Measurements from ENCODE around the gene LRRC39.

LRRC39 gene

GRCh38 chr1:100132566-100133477 lies 45.2 kb downstream of the LRRC39 start, which contains the start of the genes SASS6 and TRMT13:
TSS of gene SASS6 (minus strand) at chr1:100132930. CDS start at chr1:100132814, 116 bp downstream.
TSS of gene TRMT13 (plus strand) at chr1:100133163. CDS start at chr1:100133169, 6 bp downstream.
- peak; percentile 97 to 98 for DNase-seq
- Histone ChIP-seq H3K27ac (peak within 1 kb of the TSS; percentile 58 to 67), H3K36me3 (peaks cover 8 to 12% (median 10%) of the 10 kb centered on the region in 3 donors), H3K27me3 (no peaks in the 10 kb centered on the region), H3K4me3 (peak within 1 kb of the TSS; percentile 67 to 90), H3K4me1 (peaks cover 0 to 26% (median 17%) of the 10 kb centered on the region in 4 donors), H3K9me3 (no peaks in the 10 kb centered on the region)
- intact Hi-C loops (cut with DNase I; ENCODE audit: low total_unique reads), result no loop called here
- peak in 1 of 2 experiments; percentile 45 for TF ChIP-seq CTCF (IDR thresholded peaks at IDR 0.05)

- Histone ChIP-seq H3K27ac (no peak overlapping the region), H3K36me3 (no peaks in the 10 kb centered on the region), H3K4me3 (peak overlapping the region; percentile 67 to 90), H3K4me1 (peaks cover 0 to 26% (median 17%) of the 10 kb centered on the region in 4 donors), H3K27me3 (no peaks in the 10 kb centered on the region), H3K9me3 (no peaks in the 10 kb centered on the region)
- intact Hi-C loops (cut with DNase I; ENCODE audit: low total_unique reads), result no loop called here
- DNase-seq, result no peak
- TF ChIP-seq CTCF (IDR thresholded peaks at IDR 0.05), result no peak
These were observed 46.4 kb downstream of the LRRC39 start for GRCh38 chr1:100131623-100132022.

GRCh38 chr1:100130552-100131077 lies 47.4 kb downstream of the LRRC39 start:
- no peaks in the 10 kb centered on the region for H3K36me3 ChIP-seq
- no peaks in the 10 kb centered on the region for H3K9me3 ChIP-seq
- intact Hi-C loops (cut with DNase I; ENCODE audit: low total_unique reads), result no loop called here
- no peak overlapping the region for H3K4me3 ChIP-seq
- H3K27ac ChIP-seq, result no peak overlapping the region
- no peak for TF ChIP-seq CTCF (IDR thresholded peaks at IDR 0.05)
- H3K27me3 ChIP-seq, result no peaks in the 10 kb centered on the region
- DNase-seq, result no peak
- H3K4me1 ChIP-seq, result peaks cover 0 to 26% (median 17%) of the 10 kb centered on the region in 4 donors

- no peaks in the 10 kb centered on the region for H3K36me3 ChIP-seq
- intact Hi-C loops (cut with DNase I; ENCODE audit: low total_unique reads), result no loop called here
- DNase-seq, result no peak
- H3K4me3 ChIP-seq, result no peak overlapping the region
- no peak overlapping the region for H3K27ac ChIP-seq
- H3K9me3 ChIP-seq, result no peaks in the 10 kb centered on the region
- peaks cover 0 to 8% (median 6%) of the 10 kb centered on the region in 4 donors for H3K4me1 ChIP-seq
- no peaks in the 10 kb centered on the region for H3K27me3 ChIP-seq
- no peak for TF ChIP-seq CTCF (IDR thresholded peaks at IDR 0.05)
These were observed 50.8 kb downstream of the LRRC39 start for GRCh38 chr1:100127226-100127625.

- intact Hi-C loops (cut with DNase I; ENCODE audit: low total_unique reads), result no loop called here
- Histone ChIP-seq H3K4me1 (no peaks in the 10 kb centered on the region), H3K9me3 (no peaks in the 10 kb centered on the region), H3K27me3 (no peaks in the 10 kb centered on the region), H3K36me3 (peaks cover 0 to 9% (median 2%) of the 10 kb centered on the region in 3 donors), H3K4me3 (no peak overlapping the region), H3K27ac (no peak overlapping the region)
- DNase-seq, result no peak
- no peak for TF ChIP-seq CTCF (IDR thresholded peaks at IDR 0.05)
These were observed 55.9 kb downstream of the LRRC39 start for GRCh38 chr1:100122177-100122576.
